HG03045 (cell line): ENCODE data around the gene MACROD2.
A peak's percentile ranks its signal among the peaks of the same experiment; 100 is the strongest.

Source experiments
- ATAC-seq: cut with Tn5 transposase; IDR thresholded peaks from one replicate; pipeline ENCODE4 v1.9.1; 2021; ENCODE audit warnings: mild to moderate bottlenecking, moderate library complexity; ENCODE audit not compliant: unreplicated experiment

MACROD2 gene

GRCh38 chr20:15842872-15843271, 1847.6 kb downstream of the MACROD2 start:
- ATAC-seq: no peak

DNA sequence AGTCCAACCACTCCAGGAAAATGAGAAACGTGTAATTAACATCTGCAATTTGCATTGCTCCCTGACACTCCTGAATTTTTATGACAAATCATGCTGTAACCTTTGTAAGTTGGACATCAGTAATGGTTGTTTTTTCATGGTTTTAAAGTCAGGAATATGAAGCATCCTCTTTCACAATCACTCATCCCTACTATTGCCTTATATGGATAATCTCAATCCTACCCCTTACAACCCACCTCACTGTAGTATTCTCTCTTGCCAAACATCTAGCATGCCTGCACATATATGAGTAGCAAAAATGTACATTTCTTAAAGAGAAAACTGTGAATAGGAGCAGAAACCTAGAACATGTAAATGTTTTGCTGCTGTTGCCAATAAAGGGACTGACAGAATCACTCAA, 1848.5 kb downstream of the MACROD2 start:
- ATAC-seq: no peak

- no peak for ATAC-seq
Measured at GRCh38 chr20:15847196-15847784, 1852.0 kb downstream of the MACROD2 start.

- ATAC-seq: no peak
Measured at GRCh38 chr20:15848126-15848525, 1852.8 kb downstream of the MACROD2 start.

DNA sequence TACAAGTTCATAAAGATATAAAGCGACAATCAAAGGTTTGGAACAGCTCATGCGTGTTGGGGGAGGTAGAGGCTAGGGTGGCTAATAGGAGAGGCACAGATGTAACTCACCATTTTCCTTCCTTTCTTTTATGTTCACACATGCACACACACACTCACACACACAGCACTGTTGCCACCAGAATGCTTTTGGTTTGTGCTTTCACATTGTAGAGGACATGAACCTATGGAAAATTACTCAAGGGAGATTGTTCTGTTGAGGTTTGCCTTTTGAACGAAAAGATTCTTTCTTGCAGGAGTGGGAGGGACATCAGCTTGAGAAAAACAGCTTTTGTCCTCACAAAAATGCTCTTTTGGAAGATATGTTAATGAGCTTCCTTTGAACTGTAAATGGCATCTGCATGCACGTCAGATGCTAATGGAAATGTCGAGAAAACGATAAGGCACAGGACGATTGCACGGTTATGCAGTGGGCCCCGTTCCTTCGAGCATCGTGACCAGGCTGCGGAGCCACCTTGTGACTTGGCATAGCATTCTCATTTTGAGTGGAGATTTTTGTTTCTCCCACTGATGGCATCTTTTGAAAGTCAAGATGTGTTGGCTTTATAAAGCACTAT, 1853.8 kb downstream of the MACROD2 start:
- no peak for ATAC-seq

DNA sequence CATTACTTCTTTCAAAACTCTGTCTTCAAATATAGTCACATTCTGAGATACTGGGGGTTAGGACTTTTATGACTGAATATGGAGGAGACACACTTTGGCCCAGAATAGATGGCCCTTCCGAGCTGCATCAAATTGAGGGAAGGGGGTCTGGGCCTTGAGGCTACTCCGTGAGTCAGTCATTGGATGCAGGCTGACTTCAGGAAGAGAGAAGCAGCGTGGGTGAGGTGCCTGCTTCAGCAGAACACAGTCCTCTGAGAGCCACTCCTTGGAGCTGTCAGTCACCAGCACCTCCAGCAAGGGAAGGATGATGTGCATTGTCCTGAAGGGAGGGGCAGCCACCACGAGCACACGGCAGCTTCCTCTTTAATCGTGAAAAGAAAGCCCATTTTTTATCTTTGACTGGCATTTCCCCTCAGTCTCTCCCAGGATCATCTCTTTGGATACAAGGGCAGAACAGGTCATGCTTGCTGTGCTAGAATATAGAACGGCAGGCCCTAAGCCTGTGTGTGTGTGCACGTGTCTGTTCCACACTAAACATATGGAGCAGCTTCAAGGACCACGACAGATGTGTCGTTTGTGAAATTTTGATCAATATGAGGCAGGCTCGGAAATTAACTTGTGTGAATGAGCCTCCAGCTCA, 1856.4 kb downstream of the MACROD2 start:
- no peak for ATAC-seq

DNA sequence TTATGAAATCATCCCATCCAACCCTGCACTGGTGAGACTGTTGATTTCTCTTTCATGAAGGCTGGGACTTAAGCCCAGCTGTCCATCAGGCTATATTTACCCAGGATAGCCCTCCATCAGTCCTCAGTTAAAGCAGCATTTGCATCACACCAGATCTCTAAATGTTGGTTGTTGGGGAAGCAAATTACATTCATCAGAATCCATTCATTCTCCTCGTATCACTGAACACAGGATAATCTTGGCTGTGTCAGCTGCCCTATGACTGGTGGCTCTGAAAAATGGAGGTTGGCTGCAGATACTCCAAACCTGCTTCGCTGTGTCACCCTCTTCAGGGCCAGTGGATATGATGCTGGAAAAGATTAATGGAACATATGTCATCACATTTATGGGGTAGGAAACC, 1859.6 kb downstream of the MACROD2 start:
- no peak for ATAC-seq

- ATAC-seq: peak; percentile 54
Measured at GRCh38 chr20:15857173-15857784, 1862.0 kb downstream of the MACROD2 start.

- no peak for ATAC-seq
Measured at GRCh38 chr20:15859061-15859460, 1863.7 kb downstream of the MACROD2 start.

DNA sequence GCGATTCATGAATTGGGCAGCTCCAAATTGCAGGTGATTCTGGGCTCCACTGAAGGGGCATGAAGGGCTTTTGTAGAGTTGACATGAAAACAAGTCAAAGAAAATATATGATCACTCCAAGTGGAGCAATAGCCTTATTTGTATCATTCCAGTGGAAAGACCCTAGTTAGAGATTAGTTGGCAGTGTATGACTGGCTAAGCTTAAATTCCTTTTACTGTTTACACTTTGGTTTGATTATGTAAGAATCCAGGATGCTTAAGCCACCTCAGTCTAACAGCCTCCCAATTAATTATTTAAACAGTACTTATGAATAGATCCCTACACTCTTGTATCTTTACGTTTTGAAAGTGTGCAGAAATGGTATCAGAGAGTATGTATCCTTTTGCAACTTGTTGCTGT, 1865.5 kb downstream of the MACROD2 start:
- ATAC-seq: no peak

- no peak for ATAC-seq
Measured at GRCh38 chr20:15862178-15862577, 1866.9 kb downstream of the MACROD2 start.

DNA sequence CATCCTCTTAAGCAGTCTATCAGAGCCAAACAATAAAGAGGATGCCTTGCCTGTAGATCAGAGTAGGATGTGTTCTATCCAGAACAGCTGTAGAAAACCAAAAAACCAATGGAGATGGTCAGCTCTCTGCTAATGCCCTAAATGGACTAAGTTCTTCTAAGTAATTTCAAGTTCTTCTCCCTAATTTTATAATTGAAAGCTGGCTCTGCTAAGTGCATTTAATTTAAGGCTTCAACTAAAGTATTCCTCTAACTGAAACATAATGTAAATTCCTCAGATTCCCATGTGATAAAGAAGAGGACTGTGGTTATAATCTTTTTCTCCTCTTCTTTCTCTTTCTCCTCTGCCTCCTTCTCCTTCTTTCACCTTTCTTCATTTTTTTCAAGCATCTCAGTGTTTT, 1868.4 kb downstream of the MACROD2 start:
- ATAC-seq: no peak

GRCh38 chr20:15865553-15865952, 1870.2 kb downstream of the MACROD2 start:
- no peak for ATAC-seq

- no peak for ATAC-seq
Measured at GRCh38 chr20:15866916-15867730, 1871.8 kb downstream of the MACROD2 start.

DNA sequence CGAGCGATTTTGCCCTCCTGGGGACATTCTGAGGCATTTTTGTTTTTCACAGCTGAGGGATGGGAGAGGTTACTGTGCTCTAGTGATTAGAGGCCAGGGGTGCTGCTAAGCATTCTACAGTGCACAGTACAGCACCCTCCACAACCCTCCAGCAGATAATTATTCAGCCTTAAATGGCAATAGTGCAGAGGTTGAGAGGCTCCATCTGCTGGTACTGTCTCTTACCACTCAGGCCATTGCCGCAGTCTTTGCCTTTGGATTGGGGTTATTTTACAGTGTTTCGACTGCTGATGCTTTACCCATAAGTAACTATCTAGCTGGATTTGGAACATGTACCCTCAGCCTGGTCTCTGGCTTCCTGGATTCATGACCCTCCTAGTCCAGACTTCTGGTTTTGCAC, 1872.6 kb downstream of the MACROD2 start:
- ATAC-seq: no peak

- ATAC-seq: no peak
Measured at GRCh38 chr20:15875446-15875845, 1880.1 kb downstream of the MACROD2 start.

DNA sequence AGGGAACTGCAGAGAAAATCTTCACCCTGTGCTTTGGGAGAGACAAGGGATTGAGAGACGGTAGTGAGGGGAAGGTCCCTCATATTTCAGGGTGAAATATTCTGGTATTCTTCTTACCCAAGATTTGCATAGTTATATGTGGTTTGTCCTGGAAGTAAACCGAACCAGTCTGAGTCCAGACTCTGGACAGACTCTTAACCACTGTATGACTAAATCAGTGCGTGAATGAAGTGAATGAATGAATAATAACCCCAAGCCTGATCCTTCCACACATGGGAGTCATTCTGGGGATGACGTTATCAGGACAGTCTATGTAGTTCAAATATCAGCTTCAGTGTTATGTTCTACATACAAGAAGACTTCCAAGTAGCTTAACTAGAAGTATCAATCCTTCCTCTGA, 1887.2 kb downstream of the MACROD2 start:
- peak; percentile 65 for ATAC-seq

- no peak for ATAC-seq
Measured at GRCh38 chr20:15886250-15886649, 1890.9 kb downstream of the MACROD2 start.

GRCh38 chr20:15887387-15887786, 1892.1 kb downstream of the MACROD2 start:
- no peak for ATAC-seq

GRCh38 chr20:15889061-15889460, 1893.7 kb downstream of the MACROD2 start:
- no peak for ATAC-seq
